Caco-2 (cell line): ENCODE results near the gene BPIFB4. TPM values are rescaled to one million over a fixed set of nuclear protein-coding genes. Genes with fewer than 3 reads are reported as not detected.

ENCODE experiments used
- Bru-seq: library from RNA; stranded (reverse); fragments of 400-500 nt; gene quantifications from one replicate; lab custom pipeline; 2021; lab: Mats Ljungman, UMichigan
- BruChase-seq, 2 experiments: library from RNA; stranded (reverse); fragments of 400-500 nt; gene quantifications; one replicate each; lab custom pipeline; 2021; lab: Mats Ljungman, UMichigan
- BruUV-seq: library from RNA; stranded (reverse); fragments of 400-500 nt; replicated peaks from 2 replicates; lab custom pipeline; 2021; lab: Mats Ljungman, UMichigan
- CTCF ChIA-PET: fragments of 300-600 bp; sonication (Branson Sonifier 250); formaldehyde crosslinking; loops from one replicate; lab custom pipeline; 2022; ENCODE audit warnings: antibody characterized with exemption; lab: Charles Lee
- POLR2A ChIA-PET: fragments of 300-600 bp; sonication (Branson Sonifier 250); formaldehyde crosslinking; loops from one replicate; lab custom pipeline; 2022; ENCODE audit warnings: antibody characterized with exemption; lab: Charles Lee
- DNase-seq, 2 experiments: peaks; one replicate each; pipeline versions ENCODE4 v3.0.0 to v3.0.0-alpha.2; 2020 to 2022
- H3K27me3 ChIP-seq: replicated peaks from 2 replicates; pipeline ENCODE4 v1.6.0; 2011; ENCODE audit warnings: low read length; ENCODE audit not compliant: control insufficient read depth, insufficient read depth
- H3K36me3 ChIP-seq: 2 replicates; pipeline ENCODE4 v1.5.1; 2011; ENCODE audit warnings: low read length; ENCODE audit not compliant: control insufficient read depth, insufficient read depth
- H3K4me1 ChIP-seq: fragments of 250-450 bp; sonication (Bioruptor Pico); 2 replicates; pipeline ENCODE4 v1.5.1; 2020; ENCODE audit warnings: mild to moderate bottlenecking
- H3K4me3 ChIP-seq: 2 replicates; pipeline ENCODE4 v1.5.1; 2011; ENCODE audit warnings: low read depth, mild to moderate bottlenecking, control low read depth, low read length
- H3K9me3 ChIP-seq: fragments of 250-450 bp; sonication (Bioruptor Pico); 2 replicates; pipeline ENCODE4 v1.5.1; 2020; ENCODE audit warnings: mild to moderate bottlenecking, moderate library complexity
- H3K27ac Mint-ChIP-seq: one replicate; pipeline ENCODE4 v1.8.0; 2022; ENCODE audit warnings: mixed read lengths; ENCODE audit not compliant: unreplicated experiment
- H3K27me3 Mint-ChIP-seq: one replicate; pipeline ENCODE4 v1.8.0; 2022; ENCODE audit warnings: mixed read lengths; ENCODE audit not compliant: insufficient read depth, unreplicated experiment
- H3K36me3 Mint-ChIP-seq: one replicate; pipeline ENCODE4 v1.8.0; 2022; ENCODE audit warnings: mild to moderate bottlenecking, mixed read lengths; ENCODE audit not compliant: insufficient read depth, unreplicated experiment
- H3K4me1 Mint-ChIP-seq: one replicate; pipeline ENCODE4 v1.8.0; 2022; ENCODE audit warnings: low read depth, mixed read lengths; ENCODE audit not compliant: unreplicated experiment
- H3K4me3 Mint-ChIP-seq: one replicate; pipeline ENCODE4 v1.8.0; 2022; ENCODE audit warnings: mild to moderate bottlenecking, moderate library complexity, mixed read lengths; ENCODE audit not compliant: unreplicated experiment
- H3K9me3 Mint-ChIP-seq: one replicate; pipeline ENCODE4 v1.8.0; 2022; ENCODE audit warnings: mixed read lengths; ENCODE audit not compliant: unreplicated experiment
- CTCF ChIP-seq, 2 experiments: fragments of 200-600 bp in 1 of 2; IDR thresholded peaks; 1 replicate in 1 of 2; 2 replicates in 1 of 2; pipeline versions ENCODE4 v1.5.1 to v1.8.0; 2011 to 2022; ENCODE audit warnings: antibody characterized with exemption in 1 of 2, control low read depth in 1 of 2, inconsistent platforms in 1 of 2, low read depth in 1 of 2, low read length in 1 of 2, mild to moderate bottlenecking in 1 of 2, moderate library complexity in 1 of 2; ENCODE audit not compliant: insufficient read depth in 1 of 2, severe bottlenecking in 1 of 2, unreplicated experiment in 1 of 2
- intact Hi-C: fragments of 100-400 bp; cut with micrococcal nuclease; formaldehyde crosslinking; loops from one replicate; pipeline ENCODE4 v1.10.0; 2022; ENCODE audit not compliant: unreplicated experiment
- long read RNA-seq: library from polyadenylated mRNA; stranded (forward); transcript quantifications from one replicate; pipeline ENCODE4 v2.0.0, GENCODE V29; 2022
- total RNA-seq: library from RNA; stranded (reverse); gene quantifications from 2 replicates; pipeline ENCODE4 v1.2.3, GENCODE V29; 2022

BPIFB4 gene
- total RNA-seq (not detected in 2 replicates), Bru-seq, nascent RNA (not detected), BruChase-seq, experiment 1, labeled RNA remaining after a 2-hour chase (not detected), BruChase-seq, experiment 2, labeled RNA remaining after a 6-hour chase (not detected)
- long read RNA-seq = 0 reads

DNA sequence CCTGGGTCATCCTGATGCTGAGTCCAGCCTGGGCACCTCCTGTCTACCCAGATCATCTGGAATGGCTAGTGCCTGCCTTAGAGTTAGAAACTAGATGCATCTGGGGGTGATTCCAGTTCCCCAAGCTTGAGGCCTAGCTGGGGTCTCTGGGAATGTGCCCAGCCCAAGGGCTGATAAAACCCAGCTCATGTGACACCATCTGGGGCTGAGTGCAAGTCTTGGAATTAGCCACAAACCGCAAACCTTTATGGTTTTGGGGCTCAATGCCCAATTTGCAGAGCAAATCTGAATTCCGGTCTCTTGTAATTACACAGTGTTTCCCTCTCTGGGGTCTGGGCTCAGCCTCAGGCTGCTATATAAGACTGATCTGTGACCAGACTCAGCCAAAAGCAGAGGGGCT, at the start of gene BPIFB4:
Gene BPIFB4 (plus strand): TSS at position 385 of the 400 bp plus-strand sequence. CDS start 1,884 bp downstream, outside the sequence.
- H3K9me3 ChIP-seq = no peaks in the 10 kb centered on the region
- Mint-ChIP-seq H3K9me3 (no peaks in the 10 kb centered on the region), H3K4me1 (no peaks in the 10 kb centered on the region), H3K27ac (no peak within 1 kb of the TSS), H3K4me3 (no peak within 1 kb of the TSS), H3K27me3 (peaks cover 20% of the 10 kb centered on the region), H3K36me3 (no peaks in the 10 kb centered on the region)
- BruUV-seq = no TSS peak
- POLR2A ChIA-PET = no interaction called here
- H3K36me3 ChIP-seq = no peaks in the 10 kb centered on the region
- no peak for TF ChIP-seq CTCF (IDR thresholded peaks at IDR 0.05; ENCODE audit: insufficient read depth in 1 of 2, low read depth in 1 of 2, low read length in 1 of 2, severe bottlenecking in 1 of 2, unreplicated experiment in 1 of 2)
- intact Hi-C loops = no loop called here
- no peaks in the 10 kb centered on the region for H3K27me3 ChIP-seq
- CTCF ChIA-PET = no interaction called here
- no peak within 1 kb of the TSS for H3K4me3 ChIP-seq
- H3K4me1 ChIP-seq = no peaks in the 10 kb centered on the region; the same call in 1 of the 2 replicates
- no peak for DNase-seq

DNA sequence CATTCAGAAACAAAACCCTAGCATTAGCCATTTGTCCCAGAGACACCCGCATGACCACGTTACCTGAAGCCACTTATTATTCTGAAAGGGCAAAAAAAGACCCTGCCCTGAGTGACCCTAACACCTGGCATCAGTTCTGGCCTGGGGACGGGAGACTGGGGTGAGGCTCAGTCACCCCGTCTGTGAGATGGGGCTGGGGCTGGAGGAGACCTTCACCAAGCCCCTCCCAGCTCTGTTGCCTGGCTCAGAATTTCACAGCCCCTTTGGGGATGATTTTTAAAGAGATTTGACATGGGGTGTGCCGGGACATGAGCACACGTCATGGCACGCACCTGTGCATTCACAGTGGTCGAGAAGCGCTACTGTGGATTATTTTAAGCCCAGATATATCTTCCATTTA, 49.4 kb upstream of the BPIFB4 start:
- POLR2A ChIA-PET = no interaction called here
- H3K4me3 Mint-ChIP-seq = no peak overlapping the region
- H3K27me3 ChIP-seq = no peaks in the 10 kb centered on the region
- peaks cover 13% of the 10 kb centered on the region for H3K9me3 Mint-ChIP-seq
- intact Hi-C loops = no loop called here
- no peaks in the 10 kb centered on the region for H3K4me1 ChIP-seq
- CTCF ChIA-PET = no interaction called here
- no peak overlapping the region for H3K27ac Mint-ChIP-seq
- H3K9me3 ChIP-seq = peaks cover 10% of the 10 kb centered on the region; the same call in 1 of the 2 replicates
- no peak for DNase-seq
- TF ChIP-seq CTCF (IDR thresholded peaks at IDR 0.05; ENCODE audit: insufficient read depth in 1 of 2, low read depth in 1 of 2, low read length in 1 of 2, severe bottlenecking in 1 of 2, unreplicated experiment in 1 of 2) = no peak
- no peaks in the 10 kb centered on the region for H3K4me1 Mint-ChIP-seq
- H3K27me3 Mint-ChIP-seq = peaks cover 11% of the 10 kb centered on the region
- no peak overlapping the region for H3K4me3 ChIP-seq
- H3K36me3 Mint-ChIP-seq = no peaks in the 10 kb centered on the region
- no TSS peak for BruUV-seq
- H3K36me3 ChIP-seq = no peaks in the 10 kb centered on the region

DNA sequence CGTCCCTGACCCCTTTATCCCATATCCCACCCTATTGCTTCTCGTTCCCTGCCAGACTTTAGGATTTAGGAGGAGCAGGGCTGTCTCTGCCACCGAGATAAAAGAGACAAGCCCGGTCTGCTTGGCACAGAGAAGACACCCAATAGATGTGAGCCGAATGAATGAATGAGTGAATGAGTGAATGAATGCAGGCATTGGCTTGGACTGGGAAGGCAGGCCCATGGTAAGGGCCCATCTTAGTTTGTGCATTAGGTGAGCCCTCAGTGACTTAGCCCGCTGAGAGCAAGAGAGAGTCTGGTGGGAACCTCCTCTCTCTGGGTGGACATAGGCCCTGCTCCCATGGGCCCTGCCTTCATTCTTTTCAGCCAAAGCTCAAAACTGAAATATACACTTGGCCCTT, 48.9 kb upstream of the BPIFB4 start:
- H3K4me3 Mint-ChIP-seq = no peak overlapping the region
- TF ChIP-seq CTCF (IDR thresholded peaks at IDR 0.05; ENCODE audit: insufficient read depth in 1 of 2, low read depth in 1 of 2, low read length in 1 of 2, severe bottlenecking in 1 of 2, unreplicated experiment in 1 of 2) = no peak
- POLR2A ChIA-PET = no interaction called here
- Histone ChIP-seq H3K27me3 (no peaks in the 10 kb centered on the region), H3K9me3 (peaks cover 10% of the 10 kb centered on the region; the same call in 1 of the 2 replicates), H3K4me3 (no peak overlapping the region), H3K4me1 (no peaks in the 10 kb centered on the region), H3K36me3 (no peaks in the 10 kb centered on the region)
- intact Hi-C loops = no loop called here
- no peaks in the 10 kb centered on the region for H3K36me3 Mint-ChIP-seq
- BruUV-seq = no TSS peak
- H3K4me1 Mint-ChIP-seq = no peaks in the 10 kb centered on the region
- no peak for DNase-seq
- CTCF ChIA-PET = no interaction called here
- peaks cover 11% of the 10 kb centered on the region for H3K27me3 Mint-ChIP-seq
- no peak overlapping the region for H3K27ac Mint-ChIP-seq
- H3K9me3 Mint-ChIP-seq = peaks cover 13% of the 10 kb centered on the region
